GM19463 (cell line): ENCODE data around the gene CD47.

Source experiments
- ATAC-seq: cut with Tn5 transposase; IDR thresholded peaks from one replicate; pipeline ENCODE4 v1.9.1; 2021; ENCODE audit warnings: mild to moderate bottlenecking, moderate library complexity; ENCODE audit not compliant: unreplicated experiment

The CD47 gene

DNA sequence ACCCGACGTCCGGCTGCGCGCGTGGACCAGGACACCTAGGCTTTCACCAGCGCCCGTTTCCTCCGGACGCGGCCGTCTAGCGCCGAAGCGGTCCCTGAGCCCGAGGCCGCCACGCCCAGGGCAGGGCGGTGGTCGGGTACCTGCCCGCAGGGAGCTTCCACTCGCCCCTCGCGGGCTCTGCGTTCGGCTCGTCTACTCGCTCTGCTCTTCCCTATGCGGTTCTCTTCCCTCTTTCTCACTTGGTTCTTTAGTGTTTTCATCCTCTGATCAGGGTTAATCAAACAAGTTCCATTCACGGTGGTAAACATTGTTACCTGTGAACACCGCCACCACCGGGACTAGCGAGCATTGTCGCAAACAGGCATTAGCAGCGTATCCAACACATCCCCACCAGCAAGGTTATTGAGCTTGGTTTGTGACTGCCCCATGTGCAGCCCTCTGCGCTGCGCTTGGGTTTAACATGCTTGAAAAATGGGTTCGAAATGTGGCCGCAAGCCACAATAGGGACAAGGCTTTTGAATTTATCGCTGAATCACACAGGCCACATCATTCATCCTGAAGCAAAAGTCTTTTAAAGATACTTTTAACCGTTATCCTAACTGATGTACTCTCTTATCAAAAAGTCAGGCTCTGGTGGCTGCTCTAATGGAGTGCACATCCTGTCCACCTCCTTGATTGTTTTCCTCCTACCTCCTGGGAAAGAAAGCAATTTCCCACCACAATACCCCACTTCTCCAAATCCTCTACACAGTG, 843 bp upstream of the CD47 start:
- no peak for ATAC-seq

- ATAC-seq = peak; percentile 8
Measured at GRCh38 chr3:108090049-108090700, 656 bp downstream of the CD47 start.

GRCh38 chr3:108089579-108089978, 1.3 kb downstream of the CD47 start:
- ATAC-seq = no peak

DNA sequence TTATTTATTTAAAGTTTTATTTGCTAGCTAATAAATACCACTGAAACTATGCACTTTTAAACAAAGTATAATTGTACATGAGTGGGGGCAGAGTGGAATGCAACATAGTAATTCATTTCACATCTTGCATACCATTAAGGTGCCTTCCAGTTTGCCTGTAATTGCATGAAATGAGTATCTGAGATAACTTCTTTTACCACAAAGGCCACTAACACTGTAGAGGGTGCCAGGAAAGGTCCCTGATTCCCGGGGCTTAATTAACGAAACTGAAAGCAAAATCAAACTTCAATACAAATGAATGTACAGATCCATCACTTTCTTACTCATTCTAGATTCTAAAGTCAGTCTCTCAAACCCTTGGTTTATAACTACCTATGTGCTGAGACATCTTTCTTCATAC, 2.1 kb downstream of the CD47 start:
- peak; percentile 42 for ATAC-seq

DNA sequence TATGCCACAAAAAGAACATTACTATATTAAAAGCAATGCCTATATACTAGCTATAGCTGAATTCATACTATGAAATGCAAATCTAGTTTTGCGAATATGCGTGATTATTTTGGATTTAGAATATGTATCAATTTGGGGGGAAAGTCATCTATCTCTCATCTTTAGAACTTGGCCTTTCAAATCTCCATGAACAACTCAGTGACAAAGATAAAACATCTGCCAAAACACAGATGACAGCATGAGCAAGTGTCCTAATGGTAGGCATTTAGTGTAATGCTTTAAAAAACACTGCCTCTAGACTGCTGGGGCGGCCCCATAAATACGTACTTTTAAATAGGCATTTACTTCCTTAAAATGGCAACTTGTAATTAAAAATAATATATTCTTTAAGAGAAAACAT, 2.7 kb downstream of the CD47 start:
- ATAC-seq = no peak

GRCh38 chr3:108086653-108087052, 4.2 kb downstream of the CD47 start:
- ATAC-seq = no peak

GRCh38 chr3:108085810-108086350, 5.0 kb downstream of the CD47 start:
- no peak for ATAC-seq

- ATAC-seq = no peak
Measured at GRCh38 chr3:108085370-108085769, 5.5 kb downstream of the CD47 start.

DNA sequence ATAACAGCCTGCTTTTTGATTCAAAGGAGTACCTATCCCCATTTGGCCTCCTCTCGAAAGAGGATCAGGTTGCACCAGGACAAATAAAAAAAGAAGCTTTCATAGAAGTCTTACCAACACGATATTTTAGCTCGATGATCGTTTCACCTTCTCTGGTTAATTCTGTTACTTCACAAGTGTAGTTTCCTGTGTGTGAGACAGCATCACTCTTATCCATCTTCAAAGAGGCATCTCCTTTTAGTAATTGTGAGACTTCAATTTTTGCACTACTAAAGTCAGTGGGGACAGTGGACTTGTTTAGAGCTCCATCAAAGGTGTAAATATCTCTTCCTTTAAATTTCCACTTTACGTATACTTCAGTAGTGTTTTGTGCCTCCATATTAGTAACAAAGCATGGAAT, 11.0 kb downstream of the CD47 start:
- ATAC-seq = no peak

DNA sequence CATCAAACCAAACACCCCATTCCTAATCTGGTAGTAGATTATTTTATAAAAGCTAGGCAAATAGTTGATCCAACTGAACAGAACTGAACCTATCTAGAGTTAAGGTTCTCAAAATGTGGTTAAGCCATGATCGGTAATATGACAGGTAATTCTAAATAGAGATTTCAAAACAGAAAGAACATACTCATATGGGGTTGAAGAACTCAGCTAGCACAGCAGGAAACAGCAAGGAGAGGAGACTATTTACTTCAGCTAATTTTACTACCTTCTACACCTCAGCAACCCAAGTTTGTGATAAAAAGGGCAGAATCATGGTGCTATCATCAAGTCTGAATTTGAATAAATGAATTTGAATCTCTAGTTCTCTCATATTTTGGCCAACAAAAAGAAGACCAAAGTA, 11.8 kb downstream of the CD47 start:
- ATAC-seq = no peak

- ATAC-seq = no peak
Measured at GRCh38 chr3:108076564-108076963, 14.3 kb downstream of the CD47 start.

- no peak for ATAC-seq
Measured at GRCh38 chr3:108073764-108074431, 16.9 kb downstream of the CD47 start.

GRCh38 chr3:108071368-108071767, 19.5 kb downstream of the CD47 start:
- no peak for ATAC-seq

GRCh38 chr3:108070356-108070755, 20.5 kb downstream of the CD47 start:
- ATAC-seq = no peak

DNA sequence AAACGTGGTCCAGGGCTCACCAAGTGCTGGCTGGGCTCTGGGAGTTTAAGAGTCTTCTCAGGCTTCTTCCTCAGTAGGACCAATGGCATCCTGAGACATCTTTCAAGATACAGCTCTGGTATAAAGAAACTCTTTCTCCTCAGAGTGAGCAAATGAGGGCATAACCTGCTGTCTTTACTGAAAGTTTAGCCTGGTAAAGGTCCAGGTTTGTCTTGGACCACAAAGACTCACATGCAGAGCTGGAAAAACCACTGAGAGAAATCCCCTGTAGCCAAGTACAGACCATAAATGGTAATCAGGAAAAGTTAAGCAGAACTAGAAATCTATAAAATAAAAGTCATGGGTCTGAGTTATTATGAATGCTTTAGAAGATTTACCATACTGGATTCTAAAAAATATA, 23.1 kb downstream of the CD47 start:
- ATAC-seq = no peak

DNA sequence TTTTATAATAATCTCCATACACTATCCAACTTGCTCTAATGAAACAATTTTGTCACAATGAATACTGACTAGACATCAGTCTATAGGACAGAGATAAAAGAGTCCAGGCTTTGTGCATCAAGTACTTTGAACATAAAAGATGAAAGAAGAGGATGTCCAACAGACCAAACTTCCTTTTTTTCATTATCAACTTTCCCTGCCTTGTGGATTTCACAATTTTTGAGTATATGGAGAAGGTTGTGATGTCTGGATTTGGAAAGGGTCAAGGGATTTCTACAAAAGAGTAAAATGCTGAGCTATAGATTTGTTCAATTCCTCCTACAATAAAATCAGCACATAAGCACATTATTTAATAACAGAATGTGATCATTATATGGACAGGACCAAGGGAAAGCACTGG, 25.7 kb downstream of the CD47 start:
- no peak for ATAC-seq

DNA sequence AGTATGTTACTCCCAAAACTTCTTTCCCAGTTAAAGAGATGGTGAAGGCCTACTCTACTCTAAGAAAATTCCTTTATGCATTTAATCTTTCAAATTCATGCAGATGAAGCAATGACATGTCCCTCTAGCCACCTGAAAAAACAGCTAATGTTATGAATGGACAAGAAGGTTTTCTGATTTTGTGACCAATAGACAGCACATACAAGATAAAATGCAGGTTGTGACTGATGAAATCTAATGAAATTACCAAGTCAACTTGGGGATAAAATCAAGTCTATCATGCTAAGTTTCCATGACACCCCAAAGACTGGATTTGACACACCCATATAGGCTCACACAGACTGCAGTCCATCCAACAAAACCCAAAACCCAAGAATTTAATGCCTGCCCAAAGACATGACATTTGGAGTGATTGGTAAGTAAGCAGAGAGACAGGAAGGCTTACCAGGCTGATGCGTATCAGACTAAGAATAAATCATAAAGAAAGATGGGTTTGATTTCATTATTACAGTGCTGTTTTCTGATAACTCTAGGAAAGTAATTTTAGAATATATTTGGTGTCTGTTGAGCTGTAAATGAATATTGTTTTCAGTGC, 26.4 kb downstream of the CD47 start:
- ATAC-seq = no peak

- no peak for ATAC-seq
Measured at GRCh38 chr3:108062051-108062450, 28.8 kb downstream of the CD47 start.

GRCh38 chr3:108060331-108060730, 30.5 kb downstream of the CD47 start:
- ATAC-seq = no peak

DNA sequence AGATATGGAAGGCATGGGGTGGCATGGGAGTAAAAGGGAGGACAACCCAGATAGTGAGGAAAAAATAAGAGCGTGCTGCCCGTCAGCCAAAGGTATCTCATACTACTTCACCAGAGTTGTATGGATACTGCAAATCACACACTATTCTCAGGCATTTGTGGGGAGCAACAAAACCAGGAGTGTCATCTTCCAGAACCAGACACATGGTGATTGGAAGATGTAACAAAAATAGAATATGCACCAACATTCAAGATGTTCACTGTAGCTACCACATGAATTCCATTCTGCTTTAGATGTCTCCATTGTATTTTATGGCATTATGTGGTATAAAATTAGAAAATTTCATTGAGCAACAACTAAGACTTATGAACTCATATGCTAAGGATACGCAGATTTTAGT, 34.9 kb downstream of the CD47 start:
- ATAC-seq = no peak

DNA sequence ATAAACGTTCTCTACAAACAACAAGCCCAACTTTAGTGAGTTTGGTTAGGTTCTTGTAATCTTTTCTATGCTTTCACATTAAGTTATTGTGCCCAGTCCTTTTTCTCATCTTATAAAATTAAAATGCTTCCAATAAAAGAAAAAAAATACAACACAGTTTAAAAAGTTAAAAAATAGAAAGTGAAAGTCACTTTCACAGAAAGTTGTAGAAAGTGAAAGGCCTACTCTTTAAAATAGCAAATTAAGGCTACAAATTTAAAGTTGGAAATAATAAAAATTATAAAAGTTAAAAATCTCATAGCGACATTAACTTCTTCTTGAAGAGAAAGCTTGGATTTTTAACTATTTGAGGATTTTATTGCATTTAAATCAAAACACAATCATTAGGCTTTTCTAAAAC, 35.9 kb downstream of the CD47 start:
- no peak for ATAC-seq

DNA sequence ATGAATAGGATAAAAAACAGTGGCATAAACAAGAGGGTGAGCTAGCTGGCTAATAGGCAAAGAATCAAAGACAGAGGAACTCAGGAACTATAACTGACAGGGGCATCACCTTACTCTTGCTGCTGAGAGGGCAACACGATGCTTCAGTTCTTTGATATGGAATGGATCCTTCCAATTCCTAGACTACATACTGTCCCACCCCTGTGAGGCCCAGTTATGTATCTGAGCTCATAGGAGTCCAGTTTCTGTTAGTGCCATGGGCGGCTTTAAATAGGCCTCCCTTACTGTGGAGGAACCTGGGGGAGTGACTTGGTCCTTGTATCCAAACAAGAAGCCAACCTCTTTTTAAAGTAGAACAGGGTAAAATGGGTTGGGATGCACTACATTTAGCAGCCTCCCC, 37.3 kb downstream of the CD47 start:
- no peak for ATAC-seq
